ENCODE data around the gene COTL1. TPM values are rescaled to one million over a fixed set of nuclear protein-coding genes. Genes with fewer than 3 reads are reported as not detected.

Gene COTL1
- total and polyA plus RNA-seq, 9 of the 15 experiments (the other 6 are each of a cell fraction or from before 2014, with no cell fraction given), result 27.7 to 185 (median 72.5) TPM

- TF ChIP-seq NBN (IDR thresholded peaks at IDR 0.05; ENCODE audit: low read depth) (peak; percentile 79; the same call in 1 of the 2 replicates), TAF7 (tag; IDR thresholded peaks at IDR 0.05) (no peak), ZBTB8A (IDR thresholded peaks at IDR 0.05; ENCODE audit: partially characterized antibody) (no peak), NCOA1 (IDR thresholded peaks at IDR 0.05; ENCODE audit: low read depth) (peak; percentile 43; the same call in 1 of the 2 replicates), NELFE (IDR thresholded peaks at IDR 0.05; ENCODE audit: insufficient read depth, insufficient read length) (no peak), ELF1 (tag; IDR thresholded peaks at IDR 0.05) (peak; percentile 50; the same call in 1 of the 2 replicates), ARID1B (IDR thresholded peaks at IDR 0.05) (peak; percentile 73), SNRNP70 (optimal IDR thresholded peaks at IDR 0.05; ENCODE audit: low read depth, low read length) (no peak), ZKSCAN3 (CRISPR knock-in tag; IDR thresholded peaks at IDR 0.05) (no peak), C11orf30 (IDR thresholded peaks at IDR 0.05; ENCODE audit: low read depth) (peak; percentile 87), SMARCA5 (IDR thresholded peaks at IDR 0.05) (0 out of 2 replicates have a peak, but pooled peaks have one; percentile 59), SMARCE1 (IDR thresholded peaks at IDR 0.05) (peak; percentile 81), BRD9 (IDR thresholded peaks at IDR 0.05; ENCODE audit: low read depth, partially characterized antibody) (peak; percentile 73), EP400 (IDR thresholded peaks at IDR 0.05) (peak; percentile 90), HDGF (IDR thresholded peaks at IDR 0.05) (peak; percentile 70; the same call in 1 of the 2 replicates), PCBP2 (IDR thresholded peaks at IDR 0.05; ENCODE audit: low read depth, low read length, poor library complexity, severe bottlenecking) (no peak), HNRNPLL (IDR thresholded peaks at IDR 0.05; ENCODE audit: low read depth, low read length, poor library complexity, severe bottlenecking) (no peak), FOXJ2 (tag; IDR thresholded peaks at IDR 0.05) (0 out of 2 replicates have a peak, but pooled peaks have one; percentile 38)
- TF ChIP-seq, protein P1, sequence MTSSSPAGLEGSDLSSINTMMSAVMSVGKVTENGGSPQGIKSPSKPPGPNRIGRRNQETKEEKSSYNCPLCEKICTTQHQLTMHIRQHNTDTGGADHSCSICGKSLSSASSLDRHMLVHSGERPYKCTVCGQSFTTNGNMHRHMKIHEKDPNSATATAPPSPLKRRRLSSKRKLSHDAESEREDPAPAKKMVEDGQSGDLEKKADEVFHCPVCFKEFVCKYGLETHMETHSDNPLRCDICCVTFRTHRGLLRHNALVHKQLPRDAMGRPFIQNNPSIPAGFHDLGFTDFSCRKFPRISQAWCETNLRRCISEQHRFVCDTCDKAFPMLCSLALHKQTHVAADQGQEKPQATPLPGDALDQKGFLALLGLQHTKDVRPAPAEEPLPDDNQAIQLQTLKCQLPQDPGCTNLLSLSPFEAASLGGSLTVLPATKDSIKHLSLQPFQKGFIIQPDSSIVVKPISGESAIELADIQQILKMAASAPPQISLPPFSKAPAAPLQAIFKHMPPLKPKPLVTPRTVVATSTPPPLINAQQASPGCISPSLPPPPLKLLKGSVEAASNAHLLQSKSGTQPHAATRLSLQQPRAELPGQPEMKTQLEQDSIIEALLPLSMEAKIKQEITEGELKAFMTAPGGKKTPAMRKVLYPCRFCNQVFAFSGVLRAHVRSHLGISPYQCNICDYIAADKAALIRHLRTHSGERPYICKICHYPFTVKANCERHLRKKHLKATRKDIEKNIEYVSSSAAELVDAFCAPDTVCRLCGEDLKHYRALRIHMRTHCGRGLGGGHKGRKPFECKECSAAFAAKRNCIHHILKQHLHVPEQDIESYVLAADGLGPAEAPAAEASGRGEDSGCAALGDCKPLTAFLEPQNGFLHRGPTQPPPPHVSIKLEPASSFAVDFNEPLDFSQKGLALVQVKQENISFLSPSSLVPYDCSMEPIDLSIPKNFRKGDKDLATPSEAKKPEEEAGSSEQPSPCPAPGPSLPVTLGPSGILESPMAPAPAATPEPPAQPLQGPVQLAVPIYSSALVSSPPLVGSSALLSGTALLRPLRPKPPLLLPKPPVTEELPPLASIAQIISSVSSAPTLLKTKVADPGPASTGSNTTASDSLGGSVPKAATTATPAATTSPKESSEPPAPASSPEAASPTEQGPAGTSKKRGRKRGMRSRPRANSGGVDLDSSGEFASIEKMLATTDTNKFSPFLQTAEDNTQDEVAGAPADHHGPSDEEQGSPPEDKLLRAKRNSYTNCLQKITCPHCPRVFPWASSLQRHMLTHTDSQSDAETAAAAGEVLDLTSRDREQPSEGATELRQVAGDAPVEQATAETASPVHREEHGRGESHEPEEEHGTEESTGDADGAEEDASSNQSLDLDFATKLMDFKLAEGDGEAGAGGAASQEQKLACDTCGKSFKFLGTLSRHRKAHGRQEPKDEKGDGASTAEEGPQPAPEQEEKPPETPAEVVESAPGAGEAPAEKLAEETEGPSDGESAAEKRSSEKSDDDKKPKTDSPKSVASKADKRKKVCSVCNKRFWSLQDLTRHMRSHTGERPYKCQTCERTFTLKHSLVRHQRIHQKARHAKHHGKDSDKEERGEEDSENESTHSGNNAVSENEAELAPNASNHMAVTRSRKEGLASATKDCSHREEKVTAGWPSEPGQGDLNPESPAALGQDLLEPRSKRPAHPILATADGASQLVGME (CRISPR knock-in tag; IDR thresholded peaks at IDR 0.05), result no peak
- TF ChIP-seq, protein P2, sequence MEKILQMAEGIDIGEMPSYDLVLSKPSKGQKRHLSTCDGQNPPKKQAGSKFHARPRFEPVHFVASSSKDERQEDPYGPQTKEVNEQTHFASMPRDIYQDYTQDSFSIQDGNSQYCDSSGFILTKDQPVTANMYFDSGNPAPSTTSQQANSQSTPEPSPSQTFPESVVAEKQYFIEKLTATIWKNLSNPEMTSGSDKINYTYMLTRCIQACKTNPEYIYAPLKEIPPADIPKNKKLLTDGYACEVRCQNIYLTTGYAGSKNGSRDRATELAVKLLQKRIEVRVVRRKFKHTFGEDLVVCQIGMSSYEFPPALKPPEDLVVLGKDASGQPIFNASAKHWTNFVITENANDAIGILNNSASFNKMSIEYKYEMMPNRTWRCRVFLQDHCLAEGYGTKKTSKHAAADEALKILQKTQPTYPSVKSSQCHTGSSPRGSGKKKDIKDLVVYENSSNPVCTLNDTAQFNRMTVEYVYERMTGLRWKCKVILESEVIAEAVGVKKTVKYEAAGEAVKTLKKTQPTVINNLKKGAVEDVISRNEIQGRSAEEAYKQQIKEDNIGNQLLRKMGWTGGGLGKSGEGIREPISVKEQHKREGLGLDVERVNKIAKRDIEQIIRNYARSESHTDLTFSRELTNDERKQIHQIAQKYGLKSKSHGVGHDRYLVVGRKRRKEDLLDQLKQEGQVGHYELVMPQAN (IDR thresholded peaks at IDR 0.05; ENCODE audit: borderline replicate concordance), result peak; percentile 76; the same call in 1 of the 2 replicates
These were observed 943 bp upstream of the COTL1 start (continued) for GRCh38 chr16:84618581-84619460.

All from K562 (cell line).